Left lobe of liver (tissue), 2 donors: ENCODE results near the gene EXOSC2. TPM values are rescaled to one million over a fixed set of nuclear protein-coding genes. Genes with fewer than 3 reads are reported as not detected.

Source experiments
- ATAC-seq: fragments of 200-7000 bp; cut with Tn5 transposase; one replicate; pipeline ENCODE4 v1.9.1; 2020; ENCODE audit warnings: mild to moderate bottlenecking, moderate library complexity
- DNase-seq: peaks from one replicate; pipeline ENCODE4 v3.0.0-alpha.2; 2020; ENCODE audit warnings: low spot score
- total RNA-seq: library from RNA; stranded (reverse); gene quantifications from one replicate; pipeline ENCODE4 v1.2.1, GENCODE V29; 2021
- donor health status: DM: no; HTN: no; CAD: no; lungs with moderate emphysema.
- donor health status: DM: no; HTN: yes; CAD: no.

The EXOSC2 gene
- total RNA-seq, 1 donor from 2014 or later, result 12.9 TPM

DNA sequence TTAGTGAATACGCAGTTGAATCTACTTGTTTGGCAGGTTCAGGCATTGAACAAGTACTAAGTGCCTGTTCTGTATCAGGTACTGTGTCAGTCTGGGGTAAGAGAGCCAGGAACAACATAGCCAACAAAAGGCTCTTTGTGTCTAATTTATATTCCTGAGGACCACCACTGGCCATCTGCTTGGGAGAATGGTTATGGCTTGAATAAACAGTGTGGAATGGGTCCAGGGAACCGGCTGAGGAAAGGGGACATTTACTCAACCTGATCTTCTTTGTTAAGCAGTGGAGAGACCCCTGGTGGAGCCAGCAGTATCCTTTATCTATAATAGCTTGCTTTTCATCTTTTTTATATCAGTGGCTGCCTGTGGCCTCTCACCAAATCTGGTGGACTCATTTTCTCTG, 38.6 kb downstream of the EXOSC2 start:
- no peak for ATAC-seq

GRCh38 chr9:130732793-130733221, 39.2 kb downstream of the EXOSC2 start:
- DNase-seq (no peak), ATAC-seq (peak; percentile 27)

More for the DNA sequence above, 38.6 kb downstream of the EXOSC2 start:
- no peak for DNase-seq

DNA sequence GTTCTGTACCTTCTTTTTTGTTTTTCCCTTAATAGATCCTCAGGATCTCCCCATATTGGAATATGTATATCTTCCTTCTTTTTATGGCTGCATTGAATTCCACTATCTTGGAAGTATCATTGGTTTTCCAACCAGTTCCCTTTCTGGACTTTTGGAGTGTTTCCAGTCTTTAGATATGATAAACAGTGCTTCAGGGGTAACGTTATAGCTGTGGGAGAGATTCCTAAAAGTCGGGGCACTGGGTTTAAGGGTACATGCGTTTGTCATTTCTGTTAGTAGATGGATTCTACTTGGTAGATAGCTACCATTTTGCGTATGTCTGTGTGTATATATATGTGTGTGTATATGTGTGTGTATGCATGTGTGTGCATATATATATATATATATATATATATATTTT, 42.0 kb downstream of the EXOSC2 start:
- no peak for ATAC-seq
- no peak for DNase-seq

DNA sequence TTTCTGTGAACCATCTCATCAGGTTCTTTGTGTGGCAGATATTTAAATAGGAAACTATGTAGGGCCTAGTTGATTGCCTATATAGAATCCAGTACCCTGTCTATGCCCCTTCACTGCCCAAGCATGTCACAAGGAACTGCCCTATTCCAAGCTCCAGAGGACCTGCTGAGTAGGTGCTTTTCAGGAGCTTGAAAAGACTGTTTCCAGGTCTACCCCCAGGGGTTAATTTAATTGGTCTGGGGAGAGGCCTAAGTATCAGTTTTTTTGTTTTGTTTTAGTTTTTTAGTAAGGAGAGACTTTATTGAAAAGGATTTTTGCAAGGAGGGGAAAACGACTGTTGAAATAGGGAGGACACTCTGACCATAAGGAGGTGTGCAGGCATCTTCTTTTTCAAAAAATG, 43.3 kb downstream of the EXOSC2 start:
- ATAC-seq (no peak), DNase-seq (no peak)

GRCh38 chr9:130738281-130738680, 44.7 kb downstream of the EXOSC2 start:
- ATAC-seq, result no peak
- no peak for DNase-seq

DNA sequence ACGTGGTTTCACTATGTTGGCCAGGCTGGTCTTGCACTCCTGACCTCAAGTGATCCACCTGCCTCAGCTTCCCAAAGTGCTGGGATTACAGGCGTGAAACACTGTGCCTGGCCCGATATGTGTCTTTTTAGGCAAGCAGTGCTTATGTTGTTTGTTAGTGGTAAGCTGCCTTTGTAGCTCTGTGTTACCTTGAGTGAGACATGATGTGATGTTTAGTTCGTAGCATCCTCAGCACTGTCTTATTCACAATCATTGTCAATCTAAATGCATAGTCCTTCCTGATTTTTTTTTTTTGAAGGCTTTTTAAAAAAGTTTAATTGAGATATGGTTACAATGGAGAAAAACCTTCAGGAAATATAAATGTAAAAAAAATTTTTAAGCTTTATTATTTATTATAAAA, 45.5 kb downstream of the EXOSC2 start:
- ATAC-seq (no peak), DNase-seq (no peak)

DNA sequence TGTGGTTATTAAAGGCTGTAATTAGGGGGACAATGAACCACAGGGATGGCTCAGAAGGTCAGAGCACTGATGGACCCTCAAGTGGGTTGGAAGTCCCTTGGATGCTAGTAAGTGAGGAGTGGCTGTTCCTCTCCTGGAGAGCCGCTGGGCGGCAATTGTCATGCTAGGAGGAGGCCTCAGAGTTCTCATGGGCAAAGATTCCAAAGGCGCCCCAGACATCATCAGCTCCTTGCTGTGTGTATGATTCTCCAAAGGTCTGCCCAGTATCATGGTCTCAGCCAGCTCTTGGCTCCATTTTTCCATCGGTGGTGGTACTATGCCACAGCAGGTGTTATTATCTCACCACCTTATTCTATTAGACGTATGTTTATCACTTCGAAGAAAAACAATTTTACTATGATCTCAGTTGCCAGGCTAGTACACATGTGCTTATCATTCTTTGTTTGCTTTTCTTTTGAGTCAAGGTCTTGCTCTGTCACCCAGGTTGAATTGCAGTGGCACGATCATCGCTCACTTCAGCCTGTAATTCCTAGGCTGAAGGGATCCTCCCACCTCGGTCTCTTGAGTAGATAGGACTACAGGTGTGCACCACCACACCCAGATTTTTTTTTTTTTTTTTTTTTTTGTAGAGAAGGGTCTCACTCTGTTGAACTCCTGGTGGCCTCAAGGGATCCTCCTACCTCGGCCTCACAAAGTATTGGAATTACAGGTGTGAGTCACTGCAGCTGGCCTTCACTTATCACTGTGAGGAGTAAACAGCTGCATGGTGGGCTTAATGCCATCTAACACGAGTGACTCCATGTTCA, 46.8 kb downstream of the EXOSC2 start:
- DNase-seq (no peak), ATAC-seq (peak; percentile 84)

GRCh38 chr9:130741024-130741305, 47.4 kb downstream of the EXOSC2 start:
- ATAC-seq, result no peak
- no peak for DNase-seq

DNA sequence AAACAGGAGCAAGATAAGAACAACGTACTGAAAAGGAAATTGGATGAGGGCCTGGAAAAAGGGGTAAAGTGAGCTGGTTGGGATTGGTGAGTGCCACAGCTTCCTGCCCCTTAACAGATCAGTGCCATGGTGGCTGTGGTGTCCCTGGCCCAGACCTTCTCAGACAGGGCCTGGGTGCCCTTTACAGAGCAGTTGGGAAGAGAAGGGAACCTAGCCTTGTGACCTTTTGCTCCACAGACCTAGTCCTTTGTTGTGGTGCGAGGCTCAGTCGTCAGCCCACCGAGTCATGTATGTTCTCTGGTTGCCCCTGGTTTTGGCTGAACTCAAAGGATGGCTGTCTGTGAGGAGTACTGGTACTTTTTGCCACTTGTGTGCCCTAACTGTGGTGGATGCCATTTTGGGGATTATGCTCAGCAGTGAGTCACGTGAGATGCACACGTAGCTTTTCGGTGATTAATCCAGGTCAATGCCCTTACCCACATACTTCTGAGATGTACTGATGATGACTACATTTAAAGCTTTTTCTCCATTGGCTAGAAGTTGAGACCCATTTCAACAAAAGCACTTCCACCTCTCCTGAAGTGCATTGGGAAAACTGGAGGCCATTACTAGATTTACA, 48.4 kb downstream of the EXOSC2 start:
- DNase-seq (no peak), ATAC-seq (no peak)

GRCh38 chr9:130743656-130744055, 50.1 kb downstream of the EXOSC2 start:
- DNase-seq, result no peak
- ATAC-seq, result no peak

DNA sequence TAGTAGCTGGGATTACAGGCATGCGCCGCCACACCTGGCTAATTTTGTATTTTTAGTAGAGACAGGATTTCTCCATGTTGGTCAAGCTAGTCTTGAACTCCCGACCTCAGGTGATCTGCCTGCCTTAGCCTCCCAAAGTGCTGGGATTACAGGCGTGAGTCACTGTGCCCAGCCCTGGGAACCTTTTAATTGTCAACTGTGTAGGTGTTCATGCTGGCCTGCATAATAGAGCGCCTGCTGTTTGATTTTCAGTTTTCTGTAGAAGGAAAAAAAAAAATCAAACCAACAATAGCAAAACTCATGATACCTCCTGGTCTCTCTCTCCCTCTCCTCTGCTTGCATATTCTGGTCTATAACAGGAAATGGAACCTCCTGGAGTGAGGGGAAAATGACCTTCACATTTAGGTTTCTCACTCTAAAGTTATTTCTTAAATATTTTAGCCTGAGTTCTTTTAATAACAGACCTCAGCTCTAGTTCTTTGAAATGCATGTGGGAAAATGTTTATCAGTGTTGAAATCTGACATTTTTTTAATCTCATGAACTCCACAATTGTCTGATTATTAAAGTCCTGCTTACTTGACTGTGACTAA, 51.7 kb downstream of the EXOSC2 start:
- DNase-seq (no peak), ATAC-seq (no peak)

GRCh38 chr9:130745829-130746228, 52.2 kb downstream of the EXOSC2 start:
- DNase-seq (no peak), ATAC-seq (no peak)

GRCh38 chr9:130746434-130747212, 53.0 kb downstream of the EXOSC2 start:
- ATAC-seq, result peak; percentile 42
- DNase-seq, result no peak

DNA sequence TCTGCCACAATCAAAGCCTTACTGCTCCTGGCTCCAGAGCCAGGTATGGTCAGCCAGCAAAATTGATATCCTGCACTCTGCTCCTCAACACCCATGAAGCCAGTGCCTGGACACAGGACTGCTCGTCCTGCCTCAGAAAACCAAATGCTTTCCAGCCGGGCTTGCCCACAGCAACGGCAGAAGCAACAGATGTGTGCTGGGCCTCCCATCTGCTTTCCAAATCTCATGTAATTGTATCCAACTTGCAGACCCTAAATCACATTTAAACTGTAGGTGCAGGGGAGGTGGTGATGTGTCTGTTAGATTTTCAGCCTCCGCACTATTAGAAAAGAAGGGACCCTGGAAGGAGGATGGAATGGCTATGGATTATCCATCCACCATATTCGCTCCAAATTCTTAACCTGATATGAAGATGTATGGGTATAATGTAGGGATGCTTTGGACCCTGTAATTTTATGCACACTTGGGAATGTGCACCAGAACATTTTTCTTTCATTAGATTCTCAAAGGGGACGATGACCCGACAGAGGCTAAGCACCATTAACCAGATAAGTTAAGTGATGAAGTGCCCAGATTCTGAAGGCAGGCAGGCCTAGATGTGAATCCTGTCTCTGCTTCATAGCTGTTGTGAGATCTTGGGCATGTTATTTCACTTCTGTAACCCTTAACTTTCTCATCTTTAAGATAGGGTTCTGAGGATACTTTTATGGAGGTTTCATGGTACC, 58.2 kb downstream of the EXOSC2 start:
- no peak for ATAC-seq

More for the DNA sequence above, 58.2 kb downstream of the EXOSC2 start:
- no peak for DNase-seq

Other genes with a start within 250 kb of the EXOSC2 start
- gene ASS1, start 248.8 kb upstream of the EXOSC2 start, total RNA-seq, result 1,233 TPM
- gene FUBP3, start 114.2 kb upstream of the EXOSC2 start, total RNA-seq, result 31.1 TPM
- gene PRDM12, start 29.2 kb upstream of the EXOSC2 start, total RNA-seq, result 0.08 TPM
- 27.1 TPM for gene ABL1, start 141.5 kb downstream of the EXOSC2 start, total RNA-seq
- not detected for gene QRFP, start 203.0 kb downstream of the EXOSC2 start, total RNA-seq
- gene FIBCD1, start 245.5 kb downstream of the EXOSC2 start, total RNA-seq, result not detected